Neural progenitor cell (in vitro differentiated cells): ENCODE results near the gene DRAXIN. TPM values are rescaled to one million over a fixed set of nuclear protein-coding genes. Genes with fewer than 3 reads are reported as not detected.

Experiments
- DNase-seq: peaks from one replicate; pipeline ENCODE4 v3.0.0-alpha.2; 2016; ENCODE audit warnings: low spot score
- H2AFZ ChIP-seq: fragments of 200-600 bp; sonication (generic); replicated peaks from 2 replicates; pipeline ENCODE4 v1.6.1; 2016; ENCODE audit warnings: antibody characterized with exemption
- H3F3A ChIP-seq: fragments of 200-600 bp; sonication (generic); 2 replicates; pipeline ENCODE4 v1.6.1; 2016; ENCODE audit warnings: antibody characterized with exemption, low read depth
- H3K27ac ChIP-seq: fragments of 200-600 bp; sonication (generic); 2 replicates; pipeline ENCODE4 v1.5.1; 2016; ENCODE audit warnings: mild to moderate bottlenecking
- H3K27me3 ChIP-seq: fragments of 200-600 bp; sonication (generic); 2 replicates; pipeline ENCODE4 v1.6.1; 2016; ENCODE audit warnings: mild to moderate bottlenecking, moderate library complexity
- H3K36me3 ChIP-seq: fragments of 200-600 bp; sonication (generic); 2 replicates; pipeline ENCODE4 v1.5.1; 2016
- H3K4me1 ChIP-seq: fragments of 200-600 bp; sonication (generic); 2 replicates; pipeline ENCODE4 v1.6.1; 2016; ENCODE audit warnings: mixed run types
- H3K4me2 ChIP-seq: fragments of 200-600 bp; sonication (generic); 2 replicates; pipeline ENCODE4 v1.6.1; 2016
- H3K4me3 ChIP-seq: fragments of 200-600 bp; sonication (generic); 2 replicates; pipeline ENCODE4 v1.5.1; 2016
- H3K79me2 ChIP-seq: fragments of 200-600 bp; sonication (generic); 2 replicates; pipeline ENCODE4 v1.6.1; 2016; ENCODE audit warnings: low read depth
- H3K9ac ChIP-seq: fragments of 200-600 bp; sonication (generic); 2 replicates; pipeline ENCODE4 v1.6.1; 2016
- H3K9me3 ChIP-seq: fragments of 200-600 bp; sonication (generic); 2 replicates; pipeline ENCODE4 v1.5.1; 2016; ENCODE audit warnings: low read depth
- H4K20me1 ChIP-seq: fragments of 200-600 bp; sonication (generic); 2 replicates; pipeline ENCODE4 v1.6.1; 2016; ENCODE audit warnings: low read depth
- H3K27ac Mint-ChIP-seq: 3 replicates; pipeline ENCODE4 v1.8.0; 2021; ENCODE audit warnings: mixed read lengths
- H3K27me3 Mint-ChIP-seq: 2 replicates; pipeline ENCODE4 v1.8.0; 2022; ENCODE audit warnings: low read depth, mild to moderate bottlenecking, inconsistent platforms, moderate library complexity, mixed read lengths; ENCODE audit not compliant: insufficient read depth
- H3K36me3 Mint-ChIP-seq: 3 replicates; pipeline ENCODE4 v1.8.0; 2021; ENCODE audit warnings: mixed read lengths
- H3K4me1 Mint-ChIP-seq: 3 replicates; pipeline ENCODE4 v1.8.0; 2021; ENCODE audit warnings: mixed read lengths
- H3K4me3 Mint-ChIP-seq: 3 replicates; pipeline ENCODE4 v1.8.0; 2021; ENCODE audit warnings: mild to moderate bottlenecking, moderate library complexity, mixed read lengths
- H3K9me3 Mint-ChIP-seq: 3 replicates; pipeline ENCODE4 v1.8.0; 2020; ENCODE audit warnings: mixed read lengths
- CTCF ChIP-seq: fragments of 200-600 bp; sonication (generic); IDR thresholded peaks from 2 replicates; pipeline ENCODE4 v1.5.1; 2017; ENCODE audit warnings: antibody characterized with exemption, mild to moderate bottlenecking
- EZH2 ChIP-seq: fragments of 200-600 bp; sonication (generic); IDR thresholded peaks from 2 replicates; pipeline ENCODE4 v1.6.1; 2017; ENCODE audit warnings: antibody characterized with exemption, mild to moderate bottlenecking, moderate library complexity
- EZH2phosphoT487 ChIP-seq: fragments of 200-600 bp; sonication (generic); IDR thresholded peaks from 2 replicates; pipeline ENCODE4 v1.6.1; 2017; ENCODE audit warnings: antibody characterized with exemption
- total RNA-seq: library from RNA; depleted of rRNA; stranded (reverse); fragments of >200 nt; gene quantifications from 2 replicates; pipeline ENCODE4 v1.2.3, GENCODE V29; 2015; ENCODE audit warnings: low replicate concordance

DRAXIN gene
- total RNA-seq, 1 donor from 2014 or later = 27.1 TPM

DNA sequence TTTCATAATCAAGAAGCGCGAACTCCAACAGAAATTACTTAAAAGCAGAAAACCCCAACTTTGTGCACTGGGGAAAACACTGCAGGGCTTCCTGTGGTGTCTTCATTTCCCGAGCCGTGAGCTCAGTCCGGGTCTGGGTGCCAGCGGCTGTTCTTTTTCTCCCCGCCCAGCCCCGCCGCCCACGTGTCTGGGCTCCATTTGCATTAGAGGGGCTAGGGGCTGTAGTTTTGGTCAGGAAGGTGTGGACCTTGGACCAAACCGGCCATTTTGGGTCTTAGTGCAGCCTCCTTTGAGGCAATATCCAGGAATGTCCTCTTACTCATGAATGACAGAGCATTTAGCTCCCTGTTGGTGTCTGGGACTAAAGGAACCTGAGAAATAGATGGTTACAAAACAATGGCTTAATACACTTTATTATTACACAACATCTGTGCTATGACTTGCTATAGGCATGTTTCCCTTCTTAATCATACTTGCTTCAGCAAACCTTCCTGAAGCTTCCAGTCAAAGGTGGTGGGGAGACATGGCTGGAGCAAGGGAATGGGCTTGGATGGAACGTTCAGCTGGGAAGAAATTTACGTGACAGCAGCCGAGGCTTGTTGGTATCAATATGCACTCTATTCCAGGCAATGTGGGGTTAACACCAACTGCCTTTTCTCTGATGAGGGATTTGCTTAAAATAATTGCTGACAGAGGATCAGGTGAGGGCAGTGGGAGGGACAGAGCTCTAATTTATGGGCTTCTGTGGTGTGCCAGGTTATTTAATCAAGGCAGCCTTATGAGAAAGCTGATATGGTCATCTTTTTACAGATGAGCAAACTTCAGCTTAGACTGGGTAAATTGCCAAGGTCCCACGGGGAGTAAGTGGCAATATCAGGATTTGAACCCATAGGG is 45.5 kb downstream of the DRAXIN start:
- no peak overlapping the region for H3K27ac ChIP-seq

GRCh38 chr1:11738096-11738495 is 46.6 kb downstream of the DRAXIN start:
- H3K79me2 ChIP-seq = peaks cover 4% of the 10 kb centered on the region
- H3K4me1 ChIP-seq = peaks cover 15% of the 10 kb centered on the region
- Mint-ChIP-seq H3K9me3 (no peaks in the 10 kb centered on the region), H3K27me3 (no peaks in the 10 kb centered on the region), H3K4me3 (peak overlapping the region; percentile 39), H3K36me3 (no peaks in the 10 kb centered on the region), H3K27ac (peak overlapping the region; percentile 75), H3K4me1 (peaks cover 39% of the 10 kb centered on the region)
- no peaks in the 10 kb centered on the region for H4K20me1 ChIP-seq
- no peak overlapping the region for H3K9ac ChIP-seq
- no peak overlapping the region for H3K4me3 ChIP-seq
- H3K27ac ChIP-seq = no peak overlapping the region
- no peak for DNase-seq
- H3K4me2 ChIP-seq = no peak overlapping the region
- H3K36me3 ChIP-seq = no peaks in the 10 kb centered on the region
- TF ChIP-seq EZH2phosphoT487 = no peak
- TF ChIP-seq CTCF = no peak
- no peak for TF ChIP-seq EZH2
- peaks cover 15% of the 10 kb centered on the region for H3F3A ChIP-seq
- no peaks in the 10 kb centered on the region for H3K9me3 ChIP-seq
- H2AFZ ChIP-seq = no peak overlapping the region
- H3K27me3 ChIP-seq = no peaks in the 10 kb centered on the region

More for the DNA sequence above, 45.5 kb downstream of the DRAXIN start:
- H3K36me3 Mint-ChIP-seq = no peaks in the 10 kb centered on the region
- peaks cover 50% of the 10 kb centered on the region for H3K4me1 Mint-ChIP-seq
- H3F3A ChIP-seq = peaks cover 17% of the 10 kb centered on the region
- H4K20me1 ChIP-seq = no peaks in the 10 kb centered on the region
- DNase-seq = peak; percentile 57
- H3K4me2 ChIP-seq = peak overlapping the region; percentile 87
- H3K9me3 ChIP-seq = no peaks in the 10 kb centered on the region
- peaks cover 4% of the 10 kb centered on the region for H3K27me3 Mint-ChIP-seq
- H3K36me3 ChIP-seq = no peaks in the 10 kb centered on the region
- no peak overlapping the region for H3K9ac ChIP-seq
- H2AFZ ChIP-seq = peak overlapping the region; percentile 74
- peaks cover 20% of the 10 kb centered on the region for H3K4me1 ChIP-seq
- H3K4me3 Mint-ChIP-seq = peak overlapping the region; percentile 96
- H3K79me2 ChIP-seq = peaks cover 4% of the 10 kb centered on the region
- no peaks in the 10 kb centered on the region for H3K9me3 Mint-ChIP-seq
- peak overlapping the region; percentile 69 for H3K4me3 ChIP-seq
- H3K27me3 ChIP-seq = no peaks in the 10 kb centered on the region
- peak overlapping the region; percentile 14 for H3K27ac Mint-ChIP-seq
- TF ChIP-seq EZH2phosphoT487 = no peak
- no peak for TF ChIP-seq CTCF
- TF ChIP-seq EZH2 = no peak

- TF ChIP-seq EZH2phosphoT487 = no peak
- no peak for TF ChIP-seq EZH2
- no peak for TF ChIP-seq CTCF
Measured at GRCh38 chr1:11738783-11739182, 47.3 kb downstream of the DRAXIN start.

More at GRCh38 chr1:11738783-11739182, 47.3 kb downstream of the DRAXIN start:
- Histone ChIP-seq H3F3A (peaks cover 15% of the 10 kb centered on the region), H3K4me1 (peaks cover 15% of the 10 kb centered on the region), H3K36me3 (no peaks in the 10 kb centered on the region), H3K9ac (no peak overlapping the region), H3K9me3 (no peaks in the 10 kb centered on the region), H3K4me2 (no peak overlapping the region), H3K4me3 (no peak overlapping the region), H3K27ac (no peak overlapping the region), H4K20me1 (no peaks in the 10 kb centered on the region), H3K27me3 (no peaks in the 10 kb centered on the region), H3K79me2 (peaks cover 4% of the 10 kb centered on the region), H2AFZ (no peak overlapping the region)
- no peak for DNase-seq
- H3K27ac Mint-ChIP-seq = no peak overlapping the region
- H3K36me3 Mint-ChIP-seq = no peaks in the 10 kb centered on the region
- H3K4me3 Mint-ChIP-seq = no peak overlapping the region
- peaks cover 38% of the 10 kb centered on the region for H3K4me1 Mint-ChIP-seq
- no peaks in the 10 kb centered on the region for H3K9me3 Mint-ChIP-seq
- H3K27me3 Mint-ChIP-seq = no peaks in the 10 kb centered on the region
